ENCODE data around the gene CFAP58.
A peak's percentile ranks its signal among the peaks of the same experiment; 100 is the strongest.

CFAP58 gene

GRCh38 chr10:104334965-104335650, 18.5 kb upstream of the CFAP58 start:
- DNase-seq (ENCODE audit: low read depth) = no peak

DNA sequence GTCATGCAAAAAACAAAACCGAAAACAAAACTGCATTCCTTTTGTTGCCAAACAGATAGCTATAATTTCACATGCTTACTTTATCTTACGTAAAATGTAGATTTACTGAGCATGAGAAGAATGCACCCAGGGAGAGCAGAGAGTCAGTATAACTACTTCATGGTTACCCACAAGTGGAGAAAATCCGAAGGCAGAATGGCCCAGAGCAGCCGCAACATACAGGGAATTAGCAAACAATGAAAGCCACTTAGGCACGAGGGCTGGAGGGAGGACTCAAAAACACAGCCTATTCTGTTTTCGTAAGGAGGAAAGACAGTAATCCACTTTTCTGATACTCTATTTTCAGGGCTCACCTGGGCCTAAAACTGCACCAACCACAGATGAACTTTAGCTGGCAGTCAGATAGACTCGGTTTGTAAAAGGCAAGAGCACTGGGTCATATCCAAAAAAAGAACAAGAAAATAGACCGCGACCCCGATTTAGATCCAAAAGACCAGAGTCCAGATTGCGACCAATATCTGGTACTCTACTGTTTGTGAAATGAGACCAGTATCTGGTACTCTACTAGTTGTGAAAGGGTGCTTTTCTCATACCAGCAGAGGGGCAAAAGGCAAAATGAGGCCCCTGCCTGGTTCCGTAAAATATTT, 16.7 kb upstream of the CFAP58 start:
- DNase-seq (ENCODE audit: low read depth) = no peak

- DNase-seq (ENCODE audit: low read depth) = no peak
Measured at GRCh38 chr10:104337521-104337984, 16.1 kb upstream of the CFAP58 start.

- DNase-seq (ENCODE audit: low read depth) = peak; percentile 56
Measured at GRCh38 chr10:104337985-104338735, 15.5 kb upstream of the CFAP58 start, which contains the start of gene ITPRIP. Gene ITPRIP (minus strand): TSS chr10:104338465. CDS start chr10:104316051, 22,414 bp downstream.

GRCh38 chr10:104339469-104340110, 14.0 kb upstream of the CFAP58 start:
- DNase-seq (ENCODE audit: low read depth) = no peak

DNA sequence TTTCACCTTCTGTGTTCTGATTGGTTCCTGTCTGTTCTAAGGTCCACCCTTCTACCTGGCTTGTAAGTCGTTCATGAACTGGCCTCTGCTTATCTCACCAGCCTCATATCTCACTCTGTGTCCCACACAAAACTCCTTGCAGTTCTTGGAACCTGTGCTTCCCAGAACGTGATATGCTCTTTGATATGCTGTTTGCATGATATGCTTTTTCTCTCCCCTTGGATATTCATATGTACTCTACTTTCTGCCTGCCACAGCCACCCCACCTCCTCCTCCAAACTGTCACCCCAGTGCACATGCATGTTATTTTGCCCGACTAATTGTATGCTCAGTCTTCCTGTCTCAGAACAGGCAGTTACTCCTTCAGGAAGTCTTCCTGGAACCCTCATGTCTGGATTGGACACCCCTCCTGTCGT, 13.5 kb upstream of the CFAP58 start:
- no peak for DNase-seq (ENCODE audit: low read depth)

DNA sequence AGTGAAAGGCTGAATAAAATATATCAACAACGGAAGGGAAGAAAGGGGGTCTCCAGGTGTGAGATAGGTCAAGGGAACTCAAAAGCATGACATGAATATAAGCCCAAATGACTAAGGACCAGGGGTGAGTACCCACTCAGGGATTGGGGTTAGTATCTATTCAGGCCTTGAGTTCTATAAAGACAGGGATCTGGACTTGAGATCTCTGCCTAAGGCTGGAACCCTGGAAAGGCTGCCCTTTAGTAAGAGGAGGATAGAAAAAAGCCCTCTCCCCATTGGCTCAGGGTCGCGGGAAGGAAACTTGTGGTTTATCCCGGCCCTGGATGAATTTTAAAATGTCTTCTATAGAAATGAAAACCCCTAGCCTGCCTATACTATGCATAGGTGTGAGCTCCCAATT, 13.0 kb upstream of the CFAP58 start:
- no peak for DNase-seq (ENCODE audit: low read depth)

- DNase-seq (ENCODE audit: low read depth) = no peak
Measured at GRCh38 chr10:104342941-104343411, 10.7 kb upstream of the CFAP58 start.

- DNase-seq (ENCODE audit: low read depth) = no peak
Measured at GRCh38 chr10:104344219-104344618, 9.4 kb upstream of the CFAP58 start.

DNA sequence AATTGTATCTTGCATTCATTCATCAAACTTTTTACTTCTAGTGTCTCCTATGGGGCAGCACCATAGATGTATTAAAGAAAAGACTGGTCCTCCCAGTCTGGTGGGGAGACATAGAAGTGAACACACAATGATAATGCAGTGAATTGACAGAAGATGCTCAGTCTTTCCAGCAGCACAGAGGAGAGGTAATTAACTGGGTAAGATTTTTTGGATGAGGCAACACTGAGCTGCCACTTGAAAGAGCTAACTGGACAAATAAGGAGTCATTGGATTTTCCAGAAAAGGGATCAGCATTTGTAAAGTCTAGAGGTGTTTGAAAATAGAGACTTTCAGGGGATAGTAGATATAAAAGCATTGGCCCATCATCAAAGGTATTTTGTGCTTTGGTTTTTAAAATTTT, 8.1 kb upstream of the CFAP58 start:
- no peak for DNase-seq (ENCODE audit: low read depth)

- DNase-seq (ENCODE audit: low read depth) = no peak
Measured at GRCh38 chr10:104345941-104346340, 7.7 kb upstream of the CFAP58 start.

DNA sequence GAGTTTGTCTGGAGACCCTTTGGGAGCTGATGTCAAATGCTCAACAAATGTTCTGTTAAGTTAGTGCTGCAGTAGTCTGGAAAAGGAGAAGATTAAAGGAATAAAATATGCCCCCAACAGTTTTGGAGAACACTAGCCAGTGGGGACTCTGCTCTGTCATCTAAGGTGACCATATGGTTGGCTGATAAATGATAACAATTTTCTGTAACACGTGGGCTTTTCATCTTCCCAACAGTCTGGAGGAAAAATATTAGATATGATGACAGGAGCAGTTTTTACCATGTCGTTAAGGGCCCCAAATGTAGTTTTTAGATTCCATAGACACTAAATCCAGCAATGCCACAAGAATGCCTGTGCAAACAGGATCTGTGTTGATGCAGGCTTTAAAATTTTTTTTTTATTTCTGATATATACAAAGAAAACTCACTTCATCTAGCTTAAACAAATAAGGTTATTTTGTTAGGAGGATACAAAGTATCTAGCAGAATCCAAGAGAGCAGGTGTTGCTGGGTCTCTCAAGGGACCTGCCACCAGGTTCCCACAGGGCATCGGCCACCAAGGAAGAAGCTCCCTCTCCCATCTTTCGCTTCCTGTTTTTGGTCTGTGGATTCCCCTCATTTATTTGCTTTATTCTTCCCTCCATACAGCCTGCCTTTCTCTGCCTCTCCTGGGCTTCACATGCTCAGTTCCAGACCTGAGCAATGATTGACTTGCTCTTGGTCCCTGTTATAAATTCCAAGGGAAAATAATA, 6.2 kb upstream of the CFAP58 start:
- DNase-seq (ENCODE audit: low read depth) = no peak

DNA sequence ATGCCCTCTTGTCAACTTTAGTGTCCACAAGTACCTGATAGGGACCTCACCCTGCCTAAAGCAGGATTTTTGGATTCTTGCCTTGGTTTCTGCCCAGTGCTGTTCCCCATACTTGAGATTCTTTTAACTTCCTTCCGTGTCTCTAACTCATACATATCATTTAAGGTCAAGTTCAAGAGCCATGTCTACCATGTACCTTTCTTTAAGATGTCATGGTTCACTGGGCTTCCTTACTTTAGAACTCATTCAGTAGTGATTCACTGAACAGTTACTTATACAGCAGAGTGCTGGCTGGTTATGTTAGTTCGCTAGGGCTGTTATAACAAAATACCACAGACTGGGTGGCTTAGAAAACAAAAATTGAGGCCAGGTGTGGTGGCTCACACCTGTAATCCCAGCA, 5.0 kb upstream of the CFAP58 start:
- DNase-seq (ENCODE audit: low read depth) = no peak

DNA sequence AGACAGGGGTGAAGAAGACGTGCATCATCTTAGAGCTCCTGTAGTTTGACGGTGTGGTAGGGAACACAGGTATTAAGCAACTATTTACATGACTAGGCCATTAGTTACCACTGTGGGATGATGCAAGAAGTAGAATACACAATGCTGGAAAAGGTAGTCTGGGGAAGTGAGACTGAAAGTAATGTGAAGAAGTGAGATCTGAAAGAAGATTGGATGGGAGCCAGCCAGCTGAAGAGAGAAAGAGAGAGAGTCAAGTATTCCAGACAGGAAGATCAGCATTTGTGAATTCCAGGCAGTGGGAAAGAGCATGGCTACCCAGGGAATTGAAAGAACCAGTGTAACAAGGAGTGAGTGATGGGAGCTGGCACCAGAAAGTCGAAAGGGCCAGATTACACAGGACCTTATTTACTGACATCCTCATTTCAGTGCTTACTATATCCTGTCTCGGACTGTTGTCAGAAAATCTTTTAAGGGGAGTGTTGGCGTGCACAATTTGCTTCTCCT, 4.0 kb upstream of the CFAP58 start:
- no peak for DNase-seq (ENCODE audit: low read depth)

- DNase-seq (ENCODE audit: low read depth) = no peak
Measured at GRCh38 chr10:104350127-104350635, 3.5 kb upstream of the CFAP58 start.

DNA sequence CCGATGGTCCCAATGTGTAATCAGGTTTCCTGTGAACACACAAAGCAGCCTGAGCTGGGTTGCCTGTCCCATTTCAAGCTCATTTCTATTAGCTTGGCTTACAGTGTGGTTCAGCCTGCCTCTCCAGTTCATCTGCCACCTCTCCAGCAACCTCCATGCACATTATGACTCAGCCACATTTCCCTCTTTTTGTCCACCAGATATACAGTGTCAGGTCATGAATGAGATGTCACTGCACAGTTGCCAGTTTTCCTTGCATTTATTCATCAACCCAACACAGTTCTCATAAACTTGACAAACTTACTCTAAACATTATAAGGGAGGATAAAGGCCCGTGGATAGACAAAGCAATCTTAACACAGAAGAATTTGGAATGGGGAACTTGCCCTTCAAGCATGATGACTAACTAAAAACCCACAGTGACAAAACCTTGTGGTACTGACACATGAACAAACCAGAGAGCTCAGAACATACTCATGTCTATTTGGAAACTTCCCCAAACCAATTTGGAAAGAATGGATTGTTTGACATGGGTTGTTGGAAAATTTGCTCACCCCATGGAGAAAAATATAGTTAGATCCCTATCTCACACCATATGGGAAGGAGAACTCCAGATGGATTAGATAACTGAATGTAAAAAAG, 2.5 kb upstream of the CFAP58 start:
- no peak for DNase-seq (ENCODE audit: low read depth)

GRCh38 chr10:104351919-104352318, 1.7 kb upstream of the CFAP58 start:
- no peak for DNase-seq (ENCODE audit: low read depth)

DNA sequence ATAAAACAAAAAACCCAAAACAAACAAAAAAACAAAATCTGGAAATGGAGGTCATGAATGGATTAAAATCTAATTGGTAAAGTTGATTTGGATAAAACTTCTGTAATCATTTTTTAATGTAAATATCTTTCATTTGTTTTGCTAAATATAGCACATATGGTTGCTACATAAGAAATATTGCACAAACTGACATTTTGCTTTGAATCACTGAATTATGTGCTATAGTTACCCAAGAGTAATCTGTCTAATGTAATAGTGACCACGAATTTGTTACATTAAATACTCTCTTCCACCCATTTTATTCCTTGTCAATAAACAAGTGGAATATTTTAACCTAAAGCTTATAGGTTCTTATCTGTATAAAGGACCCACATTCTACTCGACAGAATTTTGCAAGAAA, 6.2 kb downstream of the CFAP58 start:
- DNase-seq (ENCODE audit: low read depth) = no peak

DNA sequence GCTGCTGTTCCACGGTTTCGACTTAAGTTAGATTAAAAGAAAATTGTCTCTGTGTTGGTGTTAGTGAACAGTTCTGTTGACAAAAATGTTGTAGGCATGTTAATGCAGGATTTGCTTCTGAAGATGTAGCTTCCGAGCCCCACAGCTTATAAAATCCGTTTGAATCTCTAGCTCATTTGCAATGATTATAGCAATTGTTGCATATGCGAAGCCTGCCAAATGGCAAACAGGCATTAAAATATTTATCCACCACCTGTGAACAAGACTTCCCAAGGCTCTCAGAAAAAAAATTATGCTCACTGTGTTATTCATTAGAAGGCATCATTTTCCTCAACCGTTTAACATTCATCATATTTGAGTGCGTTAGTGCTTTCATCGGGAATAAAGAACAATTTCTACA, 14.3 kb downstream of the CFAP58 start:
- DNase-seq (ENCODE audit: low read depth) = no peak

DNA sequence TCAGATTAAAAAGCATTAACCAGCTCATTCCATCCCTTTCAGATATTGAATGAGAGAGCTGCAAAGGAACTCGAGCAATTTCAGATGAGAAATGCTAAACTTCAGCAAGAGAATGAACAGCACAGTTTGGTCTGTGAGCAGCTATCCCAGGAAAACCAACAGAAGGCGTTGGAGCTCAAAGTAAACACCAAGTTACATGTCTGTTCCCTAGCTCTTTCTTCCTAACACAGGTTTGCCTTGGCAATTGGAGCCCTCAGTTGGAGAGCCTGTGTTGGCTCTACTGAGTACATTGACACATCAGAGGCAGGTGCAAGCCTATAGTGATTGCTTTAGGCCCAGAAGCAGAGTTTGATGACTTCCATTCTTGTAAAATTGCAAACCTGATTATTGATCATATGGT, 14.7 kb downstream of the CFAP58 start:
- no peak for DNase-seq (ENCODE audit: low read depth)

DNA sequence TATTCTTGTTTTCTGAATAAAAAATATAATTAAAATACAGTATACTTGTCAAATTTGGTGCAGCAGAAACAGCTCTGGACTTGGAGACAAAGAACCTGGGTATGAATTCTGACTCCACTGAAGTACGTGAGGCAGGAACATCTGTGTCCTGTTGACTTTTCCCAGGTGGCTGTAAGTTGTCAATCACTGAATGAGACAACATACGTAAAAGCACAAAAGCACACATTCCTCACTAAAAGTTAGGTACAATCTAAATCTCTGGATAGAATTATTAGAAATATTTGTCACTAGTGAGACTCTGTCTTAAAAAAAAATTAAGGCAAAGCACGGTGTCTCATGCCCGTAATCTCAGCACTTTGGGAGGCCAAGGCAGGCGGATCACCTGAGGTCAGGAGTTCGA, 18.1 kb downstream of the CFAP58 start:
- DNase-seq (ENCODE audit: low read depth) = no peak

Measured in stimulated activated CD8-positive, alpha-beta memory T cell treated with anti-CD3 and anti-CD28 coated beads, Interleukin-7, amount 100 ng/mL, for 24 hours (primary cell).